Hematopoietic multipotent progenitor cell treated with erythropoietin and hydrocortisone succinate and interleukin-3 and kit ligand, for 6 days (in vitro differentiated cells): ENCODE data around the gene FYN.
"Not testable (repeated sequence)": the region's sequence is repeated elsewhere in the genome, so short reads cannot be mapped to it uniquely, and the experiment has no call there.

Experiments
- DNase-seq: peaks from one replicate; pipeline ENCODE4 v3.0.0-alpha.2; 2015

Gene FYN

GRCh38 chr6:111696814-111697213 lies 176.4 kb downstream of the FYN start:
- no peak for DNase-seq

GRCh38 chr6:111692327-111693164 lies 180.7 kb downstream of the FYN start:
- no peak for DNase-seq

GRCh38 chr6:111691345-111692225 lies 181.7 kb downstream of the FYN start:
- no peak for DNase-seq

- no peak for DNase-seq
These were observed 183.3 kb downstream of the FYN start for GRCh38 chr6:111689946-111690345.

GRCh38 chr6:111689419-111689818 lies 183.8 kb downstream of the FYN start:
- DNase-seq: no peak

GRCh38 chr6:111688331-111688730 lies 184.9 kb downstream of the FYN start:
- DNase-seq: no peak

- peak; percentile 69 for DNase-seq
These were observed 185.6 kb downstream of the FYN start for GRCh38 chr6:111687652-111688051.

GRCh38 chr6:111686932-111687266 lies 186.4 kb downstream of the FYN start:
- DNase-seq: no peak

- no peak for DNase-seq
These were observed 186.9 kb downstream of the FYN start for GRCh38 chr6:111686249-111686931.

GRCh38 chr6:111685526-111685925 lies 187.7 kb downstream of the FYN start:
- DNase-seq: no peak

- DNase-seq: no peak
These were observed 188.2 kb downstream of the FYN start for GRCh38 chr6:111685058-111685457.

- no peak for DNase-seq
These were observed 189.4 kb downstream of the FYN start for GRCh38 chr6:111683749-111684267.

- DNase-seq: no peak
These were observed 190.1 kb downstream of the FYN start for GRCh38 chr6:111683157-111683556.

- no peak for DNase-seq
These were observed 191.4 kb downstream of the FYN start for GRCh38 chr6:111681860-111682259.

GRCh38 chr6:111680811-111681609 lies 192.2 kb downstream of the FYN start:
- DNase-seq: not testable (repeated sequence)

GRCh38 chr6:111680015-111680712 lies 193.1 kb downstream of the FYN start:
- DNase-seq: no peak

GRCh38 chr6:111679126-111679858 lies 194.0 kb downstream of the FYN start:
- DNase-seq: peak; percentile 24

GRCh38 chr6:111677249-111677990 lies 195.8 kb downstream of the FYN start:
- no peak for DNase-seq

GRCh38 chr6:111676383-111676782 lies 196.9 kb downstream of the FYN start:
- no peak for DNase-seq

GRCh38 chr6:111674883-111675282 lies 198.4 kb downstream of the FYN start:
- no peak for DNase-seq
